Measurements from ENCODE around the gene ADAMTS16. TPM values are rescaled to one million over a fixed set of nuclear protein-coding genes. Genes with fewer than 3 reads are reported as not detected.

The ADAMTS16 gene
- total RNA-seq, 1 donor from 2014 or later = not detected

DNA sequence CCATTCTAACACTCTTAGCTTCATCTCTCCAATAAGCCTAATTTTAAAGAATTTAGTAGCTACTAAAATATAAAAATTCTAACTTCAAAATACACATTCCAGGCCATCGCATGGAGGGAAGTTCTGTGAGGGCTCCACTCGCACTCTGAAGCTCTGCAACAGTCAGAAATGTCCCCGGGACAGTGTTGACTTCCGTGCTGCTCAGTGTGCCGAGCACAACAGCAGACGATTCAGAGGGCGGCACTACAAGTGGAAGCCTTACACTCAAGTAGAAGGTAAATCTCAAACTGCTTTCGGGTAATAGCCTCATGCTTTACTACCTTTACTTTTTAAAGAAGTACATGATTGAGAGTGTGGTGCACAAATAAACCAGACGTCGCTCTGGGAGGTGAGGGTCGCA is 94.8 kb downstream of the ADAMTS16 start:
- Mint-ChIP-seq H3K36me3 (ENCODE audit: low read depth) (no peaks in the 10 kb centered on the region), H3K27ac (no peak overlapping the region), H3K4me1 (ENCODE audit: low read depth) (no peaks in the 10 kb centered on the region), H3K27me3 (ENCODE audit: low read depth) (no peaks in the 10 kb centered on the region), H3K4me3 (ENCODE audit: low read depth) (no peak overlapping the region), H3K9me3 (no peaks in the 10 kb centered on the region)
- intact Hi-C loops (cut with micrococcal nuclease) = no loop called here
- no peak for DNase-seq (ENCODE audit: low spot score)

DNA sequence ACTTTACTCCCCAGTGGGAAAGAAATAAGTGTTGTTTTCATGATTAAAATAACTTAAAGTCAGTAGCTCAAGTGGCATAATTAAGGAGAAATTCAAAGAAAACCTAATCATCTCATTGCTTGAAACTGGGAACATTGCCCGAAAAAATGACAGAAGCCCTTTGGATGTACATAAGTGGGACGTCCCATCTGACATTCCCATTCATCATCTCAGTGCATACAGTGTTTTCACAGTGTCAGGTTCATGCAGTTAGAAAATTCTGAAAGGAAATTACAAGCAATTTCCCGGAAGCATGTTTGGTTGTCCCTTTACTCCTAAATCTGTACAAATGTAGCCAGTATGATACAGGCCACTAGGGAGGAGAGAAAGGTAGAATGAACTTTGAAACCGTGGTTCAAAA is 95.6 kb downstream of the ADAMTS16 start:
- Mint-ChIP-seq H3K36me3 (ENCODE audit: low read depth) (no peaks in the 10 kb centered on the region), H3K27ac (no peak overlapping the region), H3K27me3 (ENCODE audit: low read depth) (no peaks in the 10 kb centered on the region), H3K9me3 (no peaks in the 10 kb centered on the region), H3K4me1 (ENCODE audit: low read depth) (no peaks in the 10 kb centered on the region), H3K4me3 (ENCODE audit: low read depth) (no peak overlapping the region)
- DNase-seq (ENCODE audit: low spot score) = no peak
- intact Hi-C loops (cut with micrococcal nuclease) = no loop called here

DNA sequence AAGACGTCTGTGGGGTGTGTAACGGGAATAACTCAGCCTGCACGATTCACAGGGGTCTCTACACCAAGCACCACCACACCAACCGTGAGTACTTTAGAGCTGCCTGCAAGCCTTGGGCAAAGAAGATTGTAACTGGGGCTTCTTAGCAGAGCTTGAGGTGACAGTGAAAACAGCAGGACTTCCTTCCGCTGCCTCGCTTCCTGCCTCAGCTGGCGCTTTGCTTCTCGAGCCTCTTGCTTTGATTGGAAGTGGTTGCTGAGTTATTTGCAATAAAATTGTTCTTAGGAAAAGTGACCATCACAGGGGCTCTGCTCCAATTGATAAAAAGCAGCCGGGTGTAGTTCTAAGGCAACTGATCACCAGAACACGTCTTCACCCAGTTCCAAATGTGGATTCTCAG is 99.1 kb downstream of the ADAMTS16 start:
- DNase-seq (ENCODE audit: low spot score) = no peak

DNA sequence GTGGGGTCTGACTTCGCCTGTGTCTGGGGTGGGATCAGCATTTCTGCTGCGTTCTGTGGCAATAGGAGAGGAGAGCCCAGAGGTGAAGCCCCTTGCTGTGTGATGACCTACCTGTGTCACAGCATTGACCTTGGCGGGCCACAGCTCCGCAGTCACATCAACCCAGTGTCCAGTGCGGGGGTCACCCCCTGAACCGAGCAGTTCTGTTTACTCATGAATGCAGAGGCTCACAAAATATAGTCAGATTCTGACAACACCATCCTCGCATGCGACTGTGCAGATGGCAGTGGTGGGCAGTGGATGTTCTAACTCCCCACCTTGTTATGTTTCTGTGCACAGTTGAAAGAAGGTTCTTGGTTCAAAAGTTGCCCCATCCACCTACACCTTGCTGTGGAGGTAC is 100.1 kb downstream of the ADAMTS16 start:
- H3K27me3 Mint-ChIP-seq (ENCODE audit: low read depth) = no peaks in the 10 kb centered on the region
- intact Hi-C loops (cut with micrococcal nuclease) = no loop called here
- no peak overlapping the region for H3K27ac Mint-ChIP-seq
- no peak for DNase-seq (ENCODE audit: low spot score)
- H3K36me3 Mint-ChIP-seq (ENCODE audit: low read depth) = no peaks in the 10 kb centered on the region
- no peaks in the 10 kb centered on the region for H3K4me1 Mint-ChIP-seq (ENCODE audit: low read depth)
- H3K4me3 Mint-ChIP-seq (ENCODE audit: low read depth) = no peak overlapping the region
- H3K9me3 Mint-ChIP-seq = no peaks in the 10 kb centered on the region

More for the DNA sequence above, 99.1 kb downstream of the ADAMTS16 start:
- H3K36me3 Mint-ChIP-seq (ENCODE audit: low read depth) = no peaks in the 10 kb centered on the region
- no peak overlapping the region for H3K27ac Mint-ChIP-seq
- H3K9me3 Mint-ChIP-seq = no peaks in the 10 kb centered on the region
- no peak overlapping the region for H3K4me3 Mint-ChIP-seq (ENCODE audit: low read depth)
- no peaks in the 10 kb centered on the region for H3K27me3 Mint-ChIP-seq (ENCODE audit: low read depth)
- intact Hi-C loops (cut with micrococcal nuclease) = no loop called here
- no peaks in the 10 kb centered on the region for H3K4me1 Mint-ChIP-seq (ENCODE audit: low read depth)

DNA sequence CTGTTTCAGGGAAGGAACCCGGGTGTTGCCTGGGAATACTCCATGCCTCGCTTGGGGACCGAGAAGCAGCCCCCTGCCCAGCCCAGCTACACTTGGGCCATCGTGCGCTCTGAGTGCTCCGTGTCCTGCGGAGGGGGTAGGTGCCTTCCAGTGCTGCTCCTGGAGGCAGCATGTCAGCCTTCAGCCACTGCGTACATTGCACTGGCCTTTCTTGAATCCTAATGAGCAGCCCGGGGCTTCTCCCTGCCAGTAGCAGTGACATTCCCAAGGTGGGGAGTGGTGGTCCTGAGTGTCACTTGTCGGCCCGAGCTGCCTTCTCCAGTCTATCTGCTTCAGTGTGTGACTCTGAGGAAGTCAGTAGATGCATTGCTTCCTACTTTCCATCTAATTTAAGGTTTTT is 101.9 kb downstream of the ADAMTS16 start:
- DNase-seq (ENCODE audit: low spot score) = no peak
- no peak overlapping the region for H3K27ac Mint-ChIP-seq
- no peaks in the 10 kb centered on the region for H3K27me3 Mint-ChIP-seq (ENCODE audit: low read depth)
- H3K9me3 Mint-ChIP-seq = no peaks in the 10 kb centered on the region
- H3K4me3 Mint-ChIP-seq (ENCODE audit: low read depth) = no peak overlapping the region
- intact Hi-C loops (cut with micrococcal nuclease) = no loop called here
- H3K36me3 Mint-ChIP-seq (ENCODE audit: low read depth) = no peaks in the 10 kb centered on the region
- no peaks in the 10 kb centered on the region for H3K4me1 Mint-ChIP-seq (ENCODE audit: low read depth)

DNA sequence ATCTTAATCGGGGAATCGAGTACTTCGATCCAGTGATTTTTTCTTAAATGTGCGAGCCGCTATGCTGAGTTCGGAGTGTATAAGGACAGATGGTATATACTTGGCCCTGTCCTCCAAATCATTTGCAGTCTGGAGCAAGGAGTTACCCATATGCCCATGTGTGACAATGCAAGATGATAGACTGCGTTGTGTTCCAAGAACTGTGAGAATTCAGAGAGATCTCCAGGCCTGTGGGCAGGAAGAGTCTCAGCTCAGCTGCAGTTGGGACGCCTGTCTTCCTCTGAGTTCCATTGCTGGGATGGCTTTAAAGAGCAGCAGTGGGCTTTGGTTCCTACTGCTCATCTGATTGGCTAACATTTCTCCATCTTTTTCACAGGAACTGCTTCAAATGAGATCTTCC is 106.6 kb downstream of the ADAMTS16 start:
- H3K9me3 Mint-ChIP-seq = no peaks in the 10 kb centered on the region
- H3K27me3 Mint-ChIP-seq (ENCODE audit: low read depth) = no peaks in the 10 kb centered on the region
- no peak overlapping the region for H3K27ac Mint-ChIP-seq
- intact Hi-C loops (cut with micrococcal nuclease) = no loop called here
- H3K36me3 Mint-ChIP-seq (ENCODE audit: low read depth) = no peaks in the 10 kb centered on the region
- no peak for DNase-seq (ENCODE audit: low spot score)
- H3K4me1 Mint-ChIP-seq (ENCODE audit: low read depth) = no peaks in the 10 kb centered on the region
- no peak overlapping the region for H3K4me3 Mint-ChIP-seq (ENCODE audit: low read depth)

DNA sequence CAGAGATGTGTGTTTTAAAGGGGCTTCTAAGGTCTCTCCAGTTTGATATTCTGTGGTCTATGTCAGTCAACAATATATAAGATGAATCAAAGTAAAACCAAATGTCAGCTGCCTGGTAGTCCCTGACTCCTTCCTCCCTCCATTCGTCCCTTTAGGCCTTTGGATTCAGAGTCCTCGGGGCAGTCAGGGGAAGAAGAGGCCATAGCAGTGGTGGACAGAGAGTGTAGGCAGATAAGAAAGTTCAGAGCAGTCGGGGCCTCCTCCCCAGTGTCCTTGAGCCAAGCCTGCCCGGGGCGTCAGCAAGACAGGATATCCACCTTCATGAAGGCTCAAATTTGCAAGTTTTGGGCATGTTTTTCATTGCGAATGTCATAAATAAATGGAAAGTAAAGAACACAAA is 110.6 kb downstream of the ADAMTS16 start:
- Mint-ChIP-seq H3K9me3 (peaks cover 15% of the 10 kb centered on the region), H3K27me3 (ENCODE audit: low read depth) (no peaks in the 10 kb centered on the region), H3K27ac (no peak overlapping the region), H3K36me3 (ENCODE audit: low read depth) (no peaks in the 10 kb centered on the region), H3K4me3 (ENCODE audit: low read depth) (no peak overlapping the region), H3K4me1 (ENCODE audit: low read depth) (no peaks in the 10 kb centered on the region)
- intact Hi-C loops (cut with micrococcal nuclease) = no loop called here
- no peak for DNase-seq (ENCODE audit: low spot score)

DNA sequence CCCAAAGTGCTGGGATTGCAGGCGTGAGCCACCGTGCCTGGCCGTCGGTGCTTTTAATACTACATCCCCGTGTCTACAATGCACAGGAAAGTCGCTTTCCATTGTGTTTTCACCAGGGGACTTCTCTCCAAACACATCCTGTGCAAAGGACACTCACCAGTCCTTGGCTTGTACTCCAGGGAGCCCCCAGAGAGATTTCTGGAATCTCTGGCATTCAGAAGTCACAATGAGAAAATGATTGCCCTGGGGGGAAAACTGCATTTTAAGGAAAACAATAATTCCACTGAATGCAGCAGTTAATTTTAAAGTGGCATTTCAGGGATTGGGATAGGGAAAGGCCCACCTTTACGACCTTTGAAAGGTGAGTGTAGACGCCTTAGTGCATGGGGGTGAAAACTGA is 112.0 kb downstream of the ADAMTS16 start:
- H3K27me3 Mint-ChIP-seq (ENCODE audit: low read depth) = no peaks in the 10 kb centered on the region
- no peak for DNase-seq (ENCODE audit: low spot score)
- no peak overlapping the region for H3K27ac Mint-ChIP-seq
- intact Hi-C loops (cut with micrococcal nuclease) = no loop called here
- no peaks in the 10 kb centered on the region for H3K4me1 Mint-ChIP-seq (ENCODE audit: low read depth)
- no peaks in the 10 kb centered on the region for H3K36me3 Mint-ChIP-seq (ENCODE audit: low read depth)
- H3K9me3 Mint-ChIP-seq = peaks cover 18% of the 10 kb centered on the region
- H3K4me3 Mint-ChIP-seq (ENCODE audit: low read depth) = no peak overlapping the region

DNA sequence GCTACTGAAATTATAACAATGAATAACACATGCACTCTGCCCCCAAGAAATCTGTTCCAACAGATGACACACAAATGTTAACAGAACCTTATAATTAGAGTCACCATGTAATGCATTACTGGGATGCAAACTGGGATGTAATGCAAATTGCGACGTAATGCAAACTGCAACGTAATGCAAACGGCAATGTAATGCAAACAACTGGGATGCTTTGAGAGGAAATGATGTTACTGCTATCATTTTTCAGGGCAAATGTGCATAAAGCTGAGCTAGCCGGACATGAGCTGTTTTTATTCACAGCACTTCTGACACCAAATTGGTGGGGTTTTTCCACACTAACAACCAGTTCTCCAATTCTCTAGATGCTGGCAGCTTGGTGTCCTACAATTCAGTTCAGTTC is 117.2 kb downstream of the ADAMTS16 start:
- Mint-ChIP-seq H3K27me3 (ENCODE audit: low read depth) (no peaks in the 10 kb centered on the region), H3K27ac (no peak overlapping the region), H3K4me3 (ENCODE audit: low read depth) (no peak overlapping the region), H3K4me1 (ENCODE audit: low read depth) (no peaks in the 10 kb centered on the region), H3K36me3 (ENCODE audit: low read depth) (no peaks in the 10 kb centered on the region), H3K9me3 (peaks cover 18% of the 10 kb centered on the region)
- intact Hi-C loops (cut with micrococcal nuclease) = no loop called here
- no peak for DNase-seq (ENCODE audit: low spot score)

DNA sequence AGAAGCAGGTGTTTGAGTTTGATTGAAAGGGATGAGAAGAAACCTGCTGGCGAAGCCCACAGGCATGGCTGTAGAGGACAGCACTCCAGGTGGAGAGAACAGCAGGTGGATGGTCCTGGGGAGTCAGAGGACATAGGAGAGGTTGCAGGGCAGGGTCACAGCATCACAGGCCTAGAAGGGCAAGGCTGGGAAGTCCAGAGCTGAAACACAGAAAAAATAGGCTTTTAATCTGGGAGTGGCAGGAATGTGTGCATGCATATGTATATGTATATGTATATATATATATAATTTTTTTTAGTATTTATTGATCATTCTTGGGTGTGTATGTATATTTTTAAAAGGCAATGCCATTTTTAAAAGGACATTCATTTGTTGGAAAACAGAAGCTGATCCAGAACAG is 118.4 kb downstream of the ADAMTS16 start:
- intact Hi-C loops (cut with micrococcal nuclease) = no loop called here
- Mint-ChIP-seq H3K4me1 (ENCODE audit: low read depth) (no peaks in the 10 kb centered on the region), H3K4me3 (ENCODE audit: low read depth) (no peak overlapping the region), H3K9me3 (peaks cover 14% of the 10 kb centered on the region), H3K27ac (no peak overlapping the region), H3K27me3 (ENCODE audit: low read depth) (no peaks in the 10 kb centered on the region), H3K36me3 (ENCODE audit: low read depth) (no peaks in the 10 kb centered on the region)
- DNase-seq (ENCODE audit: low spot score) = no peak

DNA sequence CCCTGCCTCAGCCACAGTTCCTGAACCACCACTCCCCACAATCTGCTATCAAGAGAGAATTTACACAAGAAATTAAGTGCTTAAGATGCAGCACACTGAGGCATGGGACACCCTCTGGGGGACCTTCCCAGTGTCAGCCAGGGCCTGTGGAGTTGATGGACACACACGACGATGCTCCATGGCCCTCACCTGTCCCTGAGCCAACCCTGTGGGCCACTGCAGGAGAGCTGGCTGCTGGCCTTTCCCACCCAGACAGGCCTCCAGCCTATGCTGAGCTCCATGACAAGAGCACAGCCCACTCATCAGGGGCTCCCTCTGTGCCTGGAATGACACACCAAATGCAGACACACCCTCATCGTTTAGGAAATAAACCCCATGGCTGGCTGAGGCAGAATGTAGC is 124.6 kb downstream of the ADAMTS16 start:
- no peaks in the 10 kb centered on the region for H3K36me3 Mint-ChIP-seq (ENCODE audit: low read depth)
- intact Hi-C loops (cut with micrococcal nuclease) = no loop called here
- no peak overlapping the region for H3K27ac Mint-ChIP-seq
- no peaks in the 10 kb centered on the region for H3K27me3 Mint-ChIP-seq (ENCODE audit: low read depth)
- H3K4me3 Mint-ChIP-seq (ENCODE audit: low read depth) = no peak overlapping the region
- H3K9me3 Mint-ChIP-seq = no peaks in the 10 kb centered on the region
- H3K4me1 Mint-ChIP-seq (ENCODE audit: low read depth) = no peaks in the 10 kb centered on the region
- no peak for DNase-seq (ENCODE audit: low spot score)

DNA sequence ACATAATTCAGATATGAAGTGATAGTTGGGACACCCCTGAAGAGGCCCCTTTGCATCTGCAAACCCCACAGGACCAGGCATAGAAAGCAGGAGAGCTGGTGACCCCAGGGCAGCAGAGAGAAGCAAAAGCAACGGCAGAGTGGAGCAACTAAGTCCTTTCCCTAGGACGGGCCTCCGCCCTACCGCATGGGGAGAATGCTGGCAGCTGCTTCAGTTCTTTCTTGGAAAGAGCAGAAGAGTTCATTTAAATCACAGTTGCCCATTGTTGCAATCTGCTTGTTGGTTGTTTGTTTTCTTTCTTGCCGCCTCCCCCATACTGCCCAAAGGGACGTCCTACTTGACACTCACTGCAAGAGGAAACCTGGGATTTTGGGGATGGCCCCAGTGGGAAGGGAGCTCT is 126.2 kb downstream of the ADAMTS16 start:
- no peaks in the 10 kb centered on the region for H3K36me3 Mint-ChIP-seq (ENCODE audit: low read depth)
- no peak overlapping the region for H3K4me3 Mint-ChIP-seq (ENCODE audit: low read depth)
- intact Hi-C loops (cut with micrococcal nuclease) = no loop called here
- H3K27ac Mint-ChIP-seq = no peak overlapping the region
- H3K9me3 Mint-ChIP-seq = no peaks in the 10 kb centered on the region
- DNase-seq (ENCODE audit: low spot score) = no peak
- H3K4me1 Mint-ChIP-seq (ENCODE audit: low read depth) = no peaks in the 10 kb centered on the region
- H3K27me3 Mint-ChIP-seq (ENCODE audit: low read depth) = no peaks in the 10 kb centered on the region

DNA sequence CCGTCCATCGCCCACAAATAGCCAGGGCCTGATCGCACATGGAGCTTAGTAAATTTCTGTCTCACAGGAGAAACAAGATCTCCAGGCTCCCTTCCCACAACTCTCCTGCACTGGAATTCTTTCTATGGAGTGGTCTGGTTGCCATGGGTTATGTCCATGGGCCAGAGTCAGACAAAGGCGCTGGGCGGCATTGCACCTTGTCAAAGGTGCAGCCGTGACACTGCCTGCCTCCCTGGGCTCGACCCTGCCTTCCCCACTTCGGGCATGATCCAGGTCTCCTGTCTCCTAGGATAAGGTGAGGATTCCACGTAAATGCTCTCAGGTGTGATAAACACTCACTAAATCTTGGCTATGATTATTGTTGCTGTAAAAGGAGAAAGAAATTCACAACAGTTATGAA is 130.0 kb downstream of the ADAMTS16 start:
- DNase-seq (ENCODE audit: low spot score) = no peak
- Mint-ChIP-seq H3K4me1 (ENCODE audit: low read depth) (no peaks in the 10 kb centered on the region), H3K27me3 (ENCODE audit: low read depth) (no peaks in the 10 kb centered on the region), H3K36me3 (ENCODE audit: low read depth) (no peaks in the 10 kb centered on the region), H3K9me3 (no peaks in the 10 kb centered on the region), H3K4me3 (ENCODE audit: low read depth) (no peak overlapping the region), H3K27ac (no peak overlapping the region)
- intact Hi-C loops (cut with micrococcal nuclease) = no loop called here

DNA sequence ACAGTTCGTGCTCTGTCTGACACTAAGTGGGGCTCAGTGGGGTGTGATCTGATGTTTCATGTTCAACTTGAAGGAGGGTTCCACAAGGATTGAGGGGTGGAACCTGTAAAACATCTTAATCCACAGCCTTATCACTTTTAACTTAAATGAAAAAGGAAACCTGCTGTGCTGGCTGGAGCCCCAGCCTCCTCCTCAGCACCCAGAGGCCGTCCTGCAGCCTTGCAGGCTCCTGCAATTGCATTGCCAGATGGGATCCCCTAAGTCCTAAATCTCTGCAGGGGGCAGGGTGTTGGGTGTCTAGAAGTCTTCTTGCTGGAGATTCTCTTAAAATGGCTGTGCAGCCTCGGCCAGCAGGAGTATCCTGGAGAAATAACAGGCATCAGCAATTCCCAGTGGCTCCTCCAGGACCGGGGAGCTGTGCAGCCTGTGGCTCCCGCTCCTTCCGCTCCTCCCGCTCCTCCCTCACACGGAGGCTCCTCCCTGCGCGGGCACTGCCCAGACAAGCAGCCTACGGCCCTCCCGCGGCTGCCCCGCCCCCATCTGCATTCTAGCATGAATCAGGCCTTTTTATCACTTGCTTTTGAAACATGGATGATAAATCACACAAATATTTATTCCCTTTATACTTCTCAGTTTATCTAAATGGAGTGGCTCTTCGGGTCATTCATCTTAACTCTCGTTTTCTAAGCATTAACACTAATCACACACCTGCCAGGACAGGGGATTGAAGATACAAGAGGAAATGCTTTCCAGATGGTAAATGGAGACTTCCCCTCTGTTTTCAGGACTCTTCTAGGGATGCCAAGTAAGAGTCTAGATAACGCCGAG is 131.0 kb downstream of the ADAMTS16 start:
- Mint-ChIP-seq H3K4me3 (ENCODE audit: low read depth) (no peak overlapping the region), H3K36me3 (ENCODE audit: low read depth) (no peaks in the 10 kb centered on the region), H3K27ac (no peak overlapping the region), H3K9me3 (no peaks in the 10 kb centered on the region), H3K4me1 (ENCODE audit: low read depth) (no peaks in the 10 kb centered on the region), H3K27me3 (ENCODE audit: low read depth) (no peaks in the 10 kb centered on the region)
- intact Hi-C loops (cut with micrococcal nuclease) = no loop called here
- no peak for DNase-seq (ENCODE audit: low spot score)
